Measurements from ENCODE around the gene GNAL. TPM values are rescaled to one million over a fixed set of nuclear protein-coding genes. Genes with fewer than 3 reads are reported as not detected.

Gene GNAL
- total RNA-seq, 1 donor from 2014 or later = 14.7 TPM

DNA sequence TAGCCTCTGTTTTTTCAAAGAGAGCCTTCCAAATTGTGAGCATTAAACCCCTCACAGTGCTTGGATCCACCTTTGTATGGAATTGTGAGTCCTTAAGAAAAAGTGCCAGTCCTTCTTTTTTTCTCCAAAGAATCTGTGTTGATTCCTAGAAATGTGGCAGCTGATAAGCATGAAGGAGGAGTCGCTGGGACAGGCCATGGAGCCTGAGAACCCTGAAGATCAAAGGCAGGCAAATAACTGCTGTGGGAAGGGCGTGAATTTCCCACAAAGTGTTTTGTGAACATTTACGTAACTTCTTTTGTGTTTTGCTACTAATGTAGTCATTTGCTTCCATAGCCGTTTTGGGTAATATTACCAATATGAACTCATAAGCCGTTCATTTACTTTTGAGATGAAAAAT is 134.5 kb downstream of the GNAL start:
- Histone ChIP-seq H3K36me3 (ENCODE audit: control insufficient read depth, insufficient read depth, low read length) (no peaks in the 10 kb centered on the region), H3K27me3 (ENCODE audit: control insufficient read depth, insufficient read depth, low read length) (no peaks in the 10 kb centered on the region), H3K4me3 (ENCODE audit: low read depth, low read length) (no peak overlapping the region)
- DNase-seq (ENCODE audit: low read depth) = no peak
- TF ChIP-seq, protein P1, sequence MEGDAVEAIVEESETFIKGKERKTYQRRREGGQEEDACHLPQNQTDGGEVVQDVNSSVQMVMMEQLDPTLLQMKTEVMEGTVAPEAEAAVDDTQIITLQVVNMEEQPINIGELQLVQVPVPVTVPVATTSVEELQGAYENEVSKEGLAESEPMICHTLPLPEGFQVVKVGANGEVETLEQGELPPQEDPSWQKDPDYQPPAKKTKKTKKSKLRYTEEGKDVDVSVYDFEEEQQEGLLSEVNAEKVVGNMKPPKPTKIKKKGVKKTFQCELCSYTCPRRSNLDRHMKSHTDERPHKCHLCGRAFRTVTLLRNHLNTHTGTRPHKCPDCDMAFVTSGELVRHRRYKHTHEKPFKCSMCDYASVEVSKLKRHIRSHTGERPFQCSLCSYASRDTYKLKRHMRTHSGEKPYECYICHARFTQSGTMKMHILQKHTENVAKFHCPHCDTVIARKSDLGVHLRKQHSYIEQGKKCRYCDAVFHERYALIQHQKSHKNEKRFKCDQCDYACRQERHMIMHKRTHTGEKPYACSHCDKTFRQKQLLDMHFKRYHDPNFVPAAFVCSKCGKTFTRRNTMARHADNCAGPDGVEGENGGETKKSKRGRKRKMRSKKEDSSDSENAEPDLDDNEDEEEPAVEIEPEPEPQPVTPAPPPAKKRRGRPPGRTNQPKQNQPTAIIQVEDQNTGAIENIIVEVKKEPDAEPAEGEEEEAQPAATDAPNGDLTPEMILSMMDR (IDR thresholded peaks at IDR 0.05; ENCODE audit: insufficient read depth, low read length, poor library complexity, severe bottlenecking) = no peak

DNA sequence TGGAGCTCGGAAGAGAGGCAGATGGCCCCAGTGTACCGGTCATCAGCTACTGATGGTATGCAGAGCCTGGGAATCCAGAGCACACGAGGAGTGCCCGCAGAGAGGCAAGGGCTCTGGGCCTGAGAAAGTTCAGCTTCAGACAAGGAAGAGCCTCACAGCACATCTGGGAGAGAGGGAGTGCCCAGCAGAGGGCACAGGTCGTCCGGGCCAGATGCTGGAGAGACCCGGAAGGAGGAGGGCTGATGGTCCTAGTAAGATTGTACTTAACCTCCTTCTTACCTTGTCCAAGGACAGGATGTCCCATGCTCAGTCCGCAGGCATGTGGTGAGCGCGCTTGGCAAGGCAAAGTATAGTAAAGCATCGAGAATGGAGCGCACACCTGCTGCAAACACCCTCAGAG is 137.8 kb downstream of the GNAL start:
- Histone ChIP-seq H3K36me3 (ENCODE audit: control insufficient read depth, insufficient read depth, low read length) (no peaks in the 10 kb centered on the region), H3K4me3 (ENCODE audit: low read depth, low read length) (no peak overlapping the region), H3K27me3 (ENCODE audit: control insufficient read depth, insufficient read depth, low read length) (no peaks in the 10 kb centered on the region)
- TF ChIP-seq, protein P1 (IDR thresholded peaks at IDR 0.05; ENCODE audit: insufficient read depth, low read length, poor library complexity, severe bottlenecking) = no peak
- DNase-seq (ENCODE audit: low read depth) = no peak

DNA sequence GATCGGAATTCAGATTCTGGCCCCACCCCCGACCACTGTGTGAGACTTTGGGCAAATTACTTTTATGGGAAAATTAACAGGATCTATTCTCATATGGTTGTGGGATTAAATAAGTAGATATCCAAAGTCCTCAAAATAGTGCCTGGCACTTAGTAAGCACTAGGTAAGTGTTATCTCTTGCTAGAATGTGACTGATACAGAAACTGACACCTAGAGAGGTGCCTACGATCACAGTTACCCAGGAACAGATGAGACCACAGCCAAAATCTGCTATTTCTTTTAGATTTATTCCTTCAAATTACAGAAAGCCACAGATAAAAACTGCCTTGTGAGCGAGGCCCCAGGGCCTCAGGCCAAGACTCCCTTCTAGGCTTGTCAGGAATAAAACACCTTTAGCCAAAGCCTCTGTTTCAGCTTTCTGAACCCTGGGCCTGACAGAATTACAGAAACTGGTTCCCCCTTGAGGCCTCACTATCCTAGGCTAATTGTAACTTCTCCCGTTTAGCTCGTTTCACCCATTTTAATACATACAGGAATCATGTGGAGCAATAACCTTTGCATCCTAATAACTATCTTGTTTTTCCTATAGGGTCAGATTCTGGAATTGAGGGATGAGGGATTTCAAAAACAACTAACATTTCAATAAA is 139.8 kb downstream of the GNAL start:
- no peak for DNase-seq (ENCODE audit: low read depth)
- no peaks in the 10 kb centered on the region for H3K27me3 ChIP-seq (ENCODE audit: control insufficient read depth, insufficient read depth, low read length)
- no peaks in the 10 kb centered on the region for H3K36me3 ChIP-seq (ENCODE audit: control insufficient read depth, insufficient read depth, low read length)
- H3K4me3 ChIP-seq (ENCODE audit: low read depth, low read length) = no peak overlapping the region
- TF ChIP-seq, protein P1 (IDR thresholded peaks at IDR 0.05; ENCODE audit: insufficient read depth, low read length, poor library complexity, severe bottlenecking) = no peak

GRCh38 chr18:11830585-11830984 is 141.5 kb downstream of the GNAL start:
- Histone ChIP-seq H3K36me3 (ENCODE audit: control insufficient read depth, insufficient read depth, low read length) (no peaks in the 10 kb centered on the region), H3K27me3 (ENCODE audit: control insufficient read depth, insufficient read depth, low read length) (no peaks in the 10 kb centered on the region), H3K4me3 (ENCODE audit: low read depth, low read length) (no peak overlapping the region)
- no peak for DNase-seq (ENCODE audit: low read depth)
- TF ChIP-seq, protein P1 (IDR thresholded peaks at IDR 0.05; ENCODE audit: insufficient read depth, low read length, poor library complexity, severe bottlenecking) = no peak

DNA sequence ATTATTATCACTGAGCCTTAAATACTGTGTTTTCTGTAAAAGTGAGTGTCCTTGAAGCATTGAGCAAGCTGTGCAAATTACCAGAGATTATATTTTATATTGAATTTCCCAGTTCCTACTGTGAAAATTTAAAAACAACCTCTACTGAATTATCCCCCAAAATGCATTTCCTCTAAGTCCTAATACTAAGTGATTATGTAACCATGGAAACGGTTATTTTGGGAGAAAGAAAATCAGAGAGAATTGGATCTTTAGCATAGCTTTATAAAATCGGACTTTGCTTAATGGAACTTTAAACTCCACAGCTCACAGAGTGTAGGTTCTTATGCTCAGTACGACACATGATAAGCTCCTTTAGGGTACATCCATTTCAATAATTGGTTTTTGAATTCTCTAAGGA is 142.9 kb downstream of the GNAL start:
- TF ChIP-seq, protein P1 (IDR thresholded peaks at IDR 0.05; ENCODE audit: insufficient read depth, low read length, poor library complexity, severe bottlenecking) = no peak

DNA sequence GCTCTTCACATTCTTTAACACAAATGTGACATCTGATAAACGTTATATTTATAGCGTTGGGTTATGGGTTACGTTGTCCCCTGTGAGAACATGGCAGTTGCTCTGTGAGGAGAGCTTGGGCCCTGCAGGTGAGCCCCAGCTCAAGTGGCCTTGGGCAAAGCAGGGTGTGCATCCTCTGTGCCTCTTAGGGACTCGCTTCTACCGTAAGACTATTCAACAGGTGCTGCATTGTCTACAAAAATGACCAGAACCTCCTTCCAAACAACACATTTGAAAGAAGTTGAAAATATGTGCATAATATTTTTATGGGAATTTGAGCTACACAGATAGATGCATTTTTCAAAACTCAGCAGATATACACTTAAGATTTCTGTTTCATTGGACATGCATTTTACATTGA is 145.7 kb downstream of the GNAL start:
- DNase-seq (ENCODE audit: low read depth) = no peak
- no peaks in the 10 kb centered on the region for H3K27me3 ChIP-seq (ENCODE audit: control insufficient read depth, insufficient read depth, low read length)
- H3K36me3 ChIP-seq (ENCODE audit: control insufficient read depth, insufficient read depth, low read length) = no peaks in the 10 kb centered on the region
- no peak overlapping the region for H3K4me3 ChIP-seq (ENCODE audit: low read depth, low read length)
- TF ChIP-seq, protein P1 (IDR thresholded peaks at IDR 0.05; ENCODE audit: insufficient read depth, low read length, poor library complexity, severe bottlenecking) = no peak

More for the DNA sequence above, 142.9 kb downstream of the GNAL start:
- no peaks in the 10 kb centered on the region for H3K36me3 ChIP-seq (ENCODE audit: control insufficient read depth, insufficient read depth, low read length)
- H3K4me3 ChIP-seq (ENCODE audit: low read depth, low read length) = no peak overlapping the region
- H3K27me3 ChIP-seq (ENCODE audit: control insufficient read depth, insufficient read depth, low read length) = no peaks in the 10 kb centered on the region
- no peak for DNase-seq (ENCODE audit: low read depth)

Data from kidney epithelial cell (primary cell).